ENCODE data around the gene SPATA33. TPM values are rescaled to one million over a fixed set of nuclear protein-coding genes. Genes with fewer than 3 reads are reported as not detected.
A peak's percentile ranks its signal among the peaks of the same experiment; 100 is the strongest.

SPATA33 gene
- total RNA-seq, 1 experiment from 2014 or later, result 12.0 TPM

DNA sequence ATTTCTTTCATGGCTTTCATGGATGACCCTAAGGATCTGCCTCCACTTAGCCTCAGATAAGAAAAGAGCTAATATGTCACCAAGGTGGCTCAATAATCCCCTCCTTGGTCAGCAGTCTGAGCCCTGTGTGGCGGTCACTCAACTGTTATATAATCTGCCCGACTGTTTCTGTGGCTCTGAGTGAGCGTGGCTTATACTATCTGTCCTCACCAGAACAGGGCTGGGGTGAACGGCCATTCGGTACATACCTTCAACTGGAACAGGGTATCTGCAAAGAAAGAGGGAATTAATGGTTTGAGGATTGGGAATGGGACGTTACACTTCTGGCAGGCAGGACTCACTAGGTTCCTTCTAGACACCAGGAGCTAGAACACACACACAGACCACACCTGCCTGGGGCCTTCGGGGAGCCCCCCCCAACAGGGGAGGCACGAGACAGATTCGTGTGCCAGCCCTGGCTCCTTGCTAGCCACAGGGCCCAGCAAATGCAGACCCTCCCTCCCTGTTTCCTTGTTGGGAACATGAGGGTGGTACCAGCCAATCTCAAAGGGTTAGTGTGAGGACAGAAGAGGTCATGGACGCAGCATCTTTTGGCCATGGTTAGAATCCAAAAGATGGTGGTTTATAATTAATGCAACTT is 3.9 kb upstream of the SPATA33 start:
- POLR2A ChIA-PET, result no interaction called here
- no peak overlapping the region for H3K27ac Mint-ChIP-seq
- H3K27me3 Mint-ChIP-seq (ENCODE audit: low read depth), result no peaks in the 10 kb centered on the region
- no peak overlapping the region for H3K4me3 Mint-ChIP-seq
- H3K9me3 Mint-ChIP-seq, result no peaks in the 10 kb centered on the region
- TF ChIP-seq ZNF121 (CRISPR knock-in tag; IDR thresholded peaks at IDR 0.05), result no peak
- TF ChIP-seq GTF2I (CRISPR knock-in tag; conservative IDR thresholded peaks at IDR 0.05), result no peak
- TF ChIP-seq, protein P1, sequence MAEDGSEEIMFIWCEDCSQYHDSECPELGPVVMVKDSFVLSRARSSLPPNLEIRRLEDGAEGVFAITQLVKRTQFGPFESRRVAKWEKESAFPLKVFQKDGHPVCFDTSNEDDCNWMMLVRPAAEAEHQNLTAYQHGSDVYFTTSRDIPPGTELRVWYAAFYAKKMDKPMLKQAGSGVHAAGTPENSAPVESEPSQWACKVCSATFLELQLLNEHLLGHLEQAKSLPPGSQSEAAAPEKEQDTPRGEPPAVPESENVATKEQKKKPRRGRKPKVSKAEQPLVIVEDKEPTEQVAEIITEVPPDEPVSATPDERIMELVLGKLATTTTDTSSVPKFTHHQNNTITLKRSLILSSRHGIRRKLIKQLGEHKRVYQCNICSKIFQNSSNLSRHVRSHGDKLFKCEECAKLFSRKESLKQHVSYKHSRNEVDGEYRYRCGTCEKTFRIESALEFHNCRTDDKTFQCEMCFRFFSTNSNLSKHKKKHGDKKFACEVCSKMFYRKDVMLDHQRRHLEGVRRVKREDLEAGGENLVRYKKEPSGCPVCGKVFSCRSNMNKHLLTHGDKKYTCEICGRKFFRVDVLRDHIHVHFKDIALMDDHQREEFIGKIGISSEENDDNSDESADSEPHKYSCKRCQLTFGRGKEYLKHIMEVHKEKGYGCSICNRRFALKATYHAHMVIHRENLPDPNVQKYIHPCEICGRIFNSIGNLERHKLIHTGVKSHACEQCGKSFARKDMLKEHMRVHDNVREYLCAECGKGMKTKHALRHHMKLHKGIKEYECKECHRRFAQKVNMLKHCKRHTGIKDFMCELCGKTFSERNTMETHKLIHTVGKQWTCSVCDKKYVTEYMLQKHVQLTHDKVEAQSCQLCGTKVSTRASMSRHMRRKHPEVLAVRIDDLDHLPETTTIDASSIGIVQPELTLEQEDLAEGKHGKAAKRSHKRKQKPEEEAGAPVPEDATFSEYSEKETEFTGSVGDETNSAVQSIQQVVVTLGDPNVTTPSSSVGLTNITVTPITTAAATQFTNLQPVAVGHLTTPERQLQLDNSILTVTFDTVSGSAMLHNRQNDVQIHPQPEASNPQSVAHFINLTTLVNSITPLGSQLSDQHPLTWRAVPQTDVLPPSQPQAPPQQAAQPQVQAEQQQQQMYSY (CRISPR knock-in tag; IDR thresholded peaks at IDR 0.05), result no peak
- TF ChIP-seq PRRX2 (CRISPR knock-in tag; IDR thresholded peaks at IDR 0.05), result no peak
- no peak for TF ChIP-seq MYBL2 (CRISPR knock-in tag; IDR thresholded peaks at IDR 0.05)
- TF ChIP-seq, protein P2, sequence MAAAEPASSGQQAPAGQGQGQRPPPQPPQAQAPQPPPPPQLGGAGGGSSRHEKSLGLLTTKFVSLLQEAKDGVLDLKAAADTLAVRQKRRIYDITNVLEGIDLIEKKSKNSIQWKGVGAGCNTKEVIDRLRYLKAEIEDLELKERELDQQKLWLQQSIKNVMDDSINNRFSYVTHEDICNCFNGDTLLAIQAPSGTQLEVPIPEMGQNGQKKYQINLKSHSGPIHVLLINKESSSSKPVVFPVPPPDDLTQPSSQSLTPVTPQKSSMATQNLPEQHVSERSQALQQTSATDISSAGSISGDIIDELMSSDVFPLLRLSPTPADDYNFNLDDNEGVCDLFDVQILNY (CRISPR knock-in tag; IDR thresholded peaks at IDR 0.05), result no peak
- TF ChIP-seq RORB (CRISPR knock-in tag; IDR thresholded peaks at IDR 0.05), result no peak
- CTCF ChIA-PET, result interaction anchor here (0.9 to 1.8 kb wide), 2 partner anchors 39 to 916 kb away, joined by 4 to 11 read pairs; no protein-coding TSS in a partner anchor
- ATAC-seq, result no peak
- peaks cover 17% of the 10 kb centered on the region for H3K36me3 Mint-ChIP-seq
- H3K4me1 Mint-ChIP-seq, result peaks cover 5% of the 10 kb centered on the region
- no peak for DNase-seq (ENCODE audit: low spot score)

DNA sequence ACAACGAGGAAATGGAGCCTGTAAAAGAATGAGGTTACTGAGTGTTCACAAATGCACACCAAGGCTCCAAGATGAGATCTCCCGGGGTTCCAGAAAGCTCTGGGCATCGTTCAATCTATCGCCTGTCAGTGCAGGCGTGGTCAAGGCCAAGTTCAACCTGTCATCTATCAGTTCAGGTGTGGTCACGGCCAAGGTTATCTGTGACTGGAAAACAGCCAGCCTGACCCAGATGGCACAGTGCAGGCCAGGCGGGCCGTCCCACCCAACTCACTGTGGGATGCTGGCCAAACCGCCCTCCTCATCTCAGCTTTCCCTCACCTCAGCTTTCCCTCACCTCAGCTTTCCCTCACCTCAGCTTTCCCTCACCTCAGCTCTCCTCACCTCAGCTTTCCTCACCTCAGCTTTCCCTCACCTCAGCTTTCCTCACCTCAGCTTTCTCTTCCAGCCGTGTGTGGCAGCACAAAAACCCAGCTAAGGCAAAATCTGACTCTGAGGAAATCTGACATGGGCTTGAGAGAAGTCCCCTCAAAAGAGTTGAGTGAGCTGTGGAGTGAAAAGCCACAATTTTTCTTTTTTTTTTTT is 2.5 kb upstream of the SPATA33 start:
- Mint-ChIP-seq H3K27ac (no peak overlapping the region; the same call in 1 of the 2 replicates), H3K4me1 (peaks cover 6% of the 10 kb centered on the region), H3K27me3 (ENCODE audit: low read depth) (no peaks in the 10 kb centered on the region), H3K9me3 (no peaks in the 10 kb centered on the region), H3K4me3 (0 out of 2 replicates have a peak overlapping the region, but pooled peaks have one; percentile 86), H3K36me3 (peaks cover 17% of the 10 kb centered on the region)
- no peak for ATAC-seq
- no peak for DNase-seq (ENCODE audit: low spot score)
- POLR2A ChIA-PET, result no interaction called here
- CTCF ChIA-PET, result interaction anchor here (1.4 kb wide), 1 partner anchor 10 kb away, joined by 3 read pairs; no protein-coding TSS in a partner anchor
- TF ChIP-seq SMAD3 (CRISPR knock-in tag; IDR thresholded peaks at IDR 0.05; ENCODE audit: borderline replicate concordance) (no peak), ZNF416 (CRISPR knock-in tag; IDR thresholded peaks at IDR 0.05) (no peak), FOXJ3 (CRISPR knock-in tag; IDR thresholded peaks at IDR 0.05; ENCODE audit: borderline replicate concordance) (no peak), ZNF138 (CRISPR knock-in tag; conservative IDR thresholded peaks at IDR 0.05) (no peak), ELF4 (CRISPR knock-in tag; IDR thresholded peaks at IDR 0.05; ENCODE audit: low read depth) (no peak), FOXK1 (CRISPR knock-in tag; IDR thresholded peaks at IDR 0.05) (no peak), ZNF121 (CRISPR knock-in tag; IDR thresholded peaks at IDR 0.05) (no peak), MXD4 (CRISPR knock-in tag; IDR thresholded peaks at IDR 0.05; ENCODE audit: borderline replicate concordance) (no peak), FOXP1 (CRISPR knock-in tag; IDR thresholded peaks at IDR 0.05; ENCODE audit: borderline replicate concordance) (no peak)
- TF ChIP-seq, protein P3, sequence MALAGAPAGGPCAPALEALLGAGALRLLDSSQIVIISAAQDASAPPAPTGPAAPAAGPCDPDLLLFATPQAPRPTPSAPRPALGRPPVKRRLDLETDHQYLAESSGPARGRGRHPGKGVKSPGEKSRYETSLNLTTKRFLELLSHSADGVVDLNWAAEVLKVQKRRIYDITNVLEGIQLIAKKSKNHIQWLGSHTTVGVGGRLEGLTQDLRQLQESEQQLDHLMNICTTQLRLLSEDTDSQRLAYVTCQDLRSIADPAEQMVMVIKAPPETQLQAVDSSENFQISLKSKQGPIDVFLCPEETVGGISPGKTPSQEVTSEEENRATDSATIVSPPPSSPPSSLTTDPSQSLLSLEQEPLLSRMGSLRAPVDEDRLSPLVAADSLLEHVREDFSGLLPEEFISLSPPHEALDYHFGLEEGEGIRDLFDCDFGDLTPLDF (CRISPR knock-in tag; IDR thresholded peaks at IDR 0.05), result no peak
- TF ChIP-seq, protein P4, sequence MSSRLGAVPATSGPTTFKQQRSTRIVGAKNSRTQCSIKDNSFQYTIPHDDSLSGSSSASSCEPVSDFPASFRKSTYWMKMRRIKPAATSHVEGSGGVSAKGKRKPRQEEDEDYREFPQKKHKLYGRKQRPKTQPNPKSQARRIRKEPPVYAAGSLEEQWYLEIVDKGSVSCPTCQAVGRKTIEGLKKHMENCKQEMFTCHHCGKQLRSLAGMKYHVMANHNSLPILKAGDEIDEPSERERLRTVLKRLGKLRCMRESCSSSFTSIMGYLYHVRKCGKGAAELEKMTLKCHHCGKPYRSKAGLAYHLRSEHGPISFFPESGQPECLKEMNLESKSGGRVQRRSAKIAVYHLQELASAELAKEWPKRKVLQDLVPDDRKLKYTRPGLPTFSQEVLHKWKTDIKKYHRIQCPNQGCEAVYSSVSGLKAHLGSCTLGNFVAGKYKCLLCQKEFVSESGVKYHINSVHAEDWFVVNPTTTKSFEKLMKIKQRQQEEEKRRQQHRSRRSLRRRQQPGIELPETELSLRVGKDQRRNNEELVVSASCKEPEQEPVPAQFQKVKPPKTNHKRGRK (CRISPR knock-in tag; IDR thresholded peaks at IDR 0.05; ENCODE audit: borderline replicate concordance), result no peak
- TF ChIP-seq, protein P5, sequence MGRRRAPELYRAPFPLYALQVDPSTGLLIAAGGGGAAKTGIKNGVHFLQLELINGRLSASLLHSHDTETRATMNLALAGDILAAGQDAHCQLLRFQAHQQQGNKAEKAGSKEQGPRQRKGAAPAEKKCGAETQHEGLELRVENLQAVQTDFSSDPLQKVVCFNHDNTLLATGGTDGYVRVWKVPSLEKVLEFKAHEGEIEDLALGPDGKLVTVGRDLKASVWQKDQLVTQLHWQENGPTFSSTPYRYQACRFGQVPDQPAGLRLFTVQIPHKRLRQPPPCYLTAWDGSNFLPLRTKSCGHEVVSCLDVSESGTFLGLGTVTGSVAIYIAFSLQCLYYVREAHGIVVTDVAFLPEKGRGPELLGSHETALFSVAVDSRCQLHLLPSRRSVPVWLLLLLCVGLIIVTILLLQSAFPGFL (CRISPR knock-in tag; IDR thresholded peaks at IDR 0.05; ENCODE audit: borderline replicate concordance), result no peak
- TF ChIP-seq, protein P6, sequence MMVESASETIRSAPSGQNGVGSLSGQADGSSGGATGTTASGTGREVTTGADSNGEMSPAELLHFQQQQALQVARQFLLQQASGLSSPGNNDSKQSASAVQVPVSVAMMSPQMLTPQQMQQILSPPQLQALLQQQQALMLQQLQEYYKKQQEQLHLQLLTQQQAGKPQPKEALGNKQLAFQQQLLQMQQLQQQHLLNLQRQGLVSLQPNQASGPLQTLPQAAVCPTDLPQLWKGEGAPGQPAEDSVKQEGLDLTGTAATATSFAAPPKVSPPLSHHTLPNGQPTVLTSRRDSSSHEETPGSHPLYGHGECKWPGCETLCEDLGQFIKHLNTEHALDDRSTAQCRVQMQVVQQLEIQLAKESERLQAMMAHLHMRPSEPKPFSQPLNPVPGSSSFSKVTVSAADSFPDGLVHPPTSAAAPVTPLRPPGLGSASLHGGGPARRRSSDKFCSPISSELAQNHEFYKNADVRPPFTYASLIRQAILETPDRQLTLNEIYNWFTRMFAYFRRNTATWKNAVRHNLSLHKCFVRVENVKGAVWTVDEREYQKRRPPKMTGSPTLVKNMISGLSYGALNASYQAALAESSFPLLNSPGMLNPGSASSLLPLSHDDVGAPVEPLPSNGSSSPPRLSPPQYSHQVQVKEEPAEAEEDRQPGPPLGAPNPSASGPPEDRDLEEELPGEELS (CRISPR knock-in tag; IDR thresholded peaks at IDR 0.05), result no peak
- TF ChIP-seq, protein P7, sequence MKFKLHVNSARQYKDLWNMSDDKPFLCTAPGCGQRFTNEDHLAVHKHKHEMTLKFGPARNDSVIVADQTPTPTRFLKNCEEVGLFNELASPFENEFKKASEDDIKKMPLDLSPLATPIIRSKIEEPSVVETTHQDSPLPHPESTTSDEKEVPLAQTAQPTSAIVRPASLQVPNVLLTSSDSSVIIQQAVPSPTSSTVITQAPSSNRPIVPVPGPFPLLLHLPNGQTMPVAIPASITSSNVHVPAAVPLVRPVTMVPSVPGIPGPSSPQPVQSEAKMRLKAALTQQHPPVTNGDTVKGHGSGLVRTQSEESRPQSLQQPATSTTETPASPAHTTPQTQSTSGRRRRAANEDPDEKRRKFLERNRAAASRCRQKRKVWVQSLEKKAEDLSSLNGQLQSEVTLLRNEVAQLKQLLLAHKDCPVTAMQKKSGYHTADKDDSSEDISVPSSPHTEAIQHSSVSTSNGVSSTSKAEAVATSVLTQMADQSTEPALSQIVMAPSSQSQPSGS (CRISPR knock-in tag; IDR thresholded peaks at IDR 0.05; ENCODE audit: borderline replicate concordance, low read depth), result no peak

Measured in WTC11 (cell line).